GM21390 (cell line): ENCODE measurements around the gene NACC1.
"Not testable (repeated sequence)": the region's sequence is repeated elsewhere in the genome, so short reads cannot be mapped to it uniquely, and the experiment has no call there.

Experiments
- ATAC-seq: cut with Tn5 transposase; IDR thresholded peaks from one replicate; pipeline ENCODE4 v1.9.1; 2021; ENCODE audit not compliant: unreplicated experiment

NACC1 gene

GRCh38 chr19:13160557-13160956 is 42.5 kb downstream of the NACC1 start:
- ATAC-seq = no peak

- ATAC-seq = no peak
Measured at GRCh38 chr19:13162724-13163608, 44.9 kb downstream of the NACC1 start.

GRCh38 chr19:13163609-13164342 is 45.7 kb downstream of the NACC1 start:
- ATAC-seq = no peak

GRCh38 chr19:13164343-13165161 is 46.5 kb downstream of the NACC1 start:
- ATAC-seq = no peak

GRCh38 chr19:13165162-13165997 is 47.3 kb downstream of the NACC1 start:
- ATAC-seq = no peak

- ATAC-seq = not testable (repeated sequence)
Measured at GRCh38 chr19:13166151-13166550, 48.1 kb downstream of the NACC1 start.

- no peak for ATAC-seq
Measured at GRCh38 chr19:13169769-13170168, 51.7 kb downstream of the NACC1 start.

- no peak for ATAC-seq
Measured at GRCh38 chr19:13171146-13171545, 53.1 kb downstream of the NACC1 start.

GRCh38 chr19:13172346-13173138 is 54.5 kb downstream of the NACC1 start:
- ATAC-seq = no peak

- ATAC-seq = no peak
Measured at GRCh38 chr19:13173139-13173737, 55.2 kb downstream of the NACC1 start.

GRCh38 chr19:13176345-13176744 is 58.3 kb downstream of the NACC1 start:
- no peak for ATAC-seq

GRCh38 chr19:13177584-13177983 is 59.5 kb downstream of the NACC1 start:
- ATAC-seq = not testable (repeated sequence)

- not testable (repeated sequence) for ATAC-seq
Measured at GRCh38 chr19:13178291-13178690, 60.2 kb downstream of the NACC1 start.

GRCh38 chr19:13181747-13182388 is 63.8 kb downstream of the NACC1 start:
- ATAC-seq = no peak

GRCh38 chr19:13184926-13185325 is 66.9 kb downstream of the NACC1 start:
- ATAC-seq = not testable (repeated sequence)

GRCh38 chr19:13185763-13186657 is 67.9 kb downstream of the NACC1 start:
- ATAC-seq = not testable (repeated sequence)

- not testable (repeated sequence) for ATAC-seq
Measured at GRCh38 chr19:13186688-13187087, 68.6 kb downstream of the NACC1 start.

- ATAC-seq = no peak
Measured at GRCh38 chr19:13187419-13187818, 69.4 kb downstream of the NACC1 start.
